OCI-LY1 (cell line): ENCODE measurements around the gene KCNE1.

Source experiments
- EZH2 ChIP-seq: fragments of 200-600 bp; sonication (generic), shearing (Covaris generic); IDR thresholded peaks from 2 replicates; pipeline ENCODE4 v1.8.0; 2017; ENCODE audit warnings: borderline replicate concordance, mixed run types, mild to moderate bottlenecking, antibody characterized with exemption, low read length, moderate library complexity, mixed read lengths
- TF ChIP-seq, protein P1 (sequence below): fragments of 200-600 bp; sonication (generic), shearing (Covaris generic); IDR thresholded peaks from 2 replicates; pipeline ENCODE4 v1.5.1; 2017; ENCODE audit warnings: mild to moderate bottlenecking, antibody characterized with exemption, low read length, moderate library complexity, mixed read lengths

DNA sequence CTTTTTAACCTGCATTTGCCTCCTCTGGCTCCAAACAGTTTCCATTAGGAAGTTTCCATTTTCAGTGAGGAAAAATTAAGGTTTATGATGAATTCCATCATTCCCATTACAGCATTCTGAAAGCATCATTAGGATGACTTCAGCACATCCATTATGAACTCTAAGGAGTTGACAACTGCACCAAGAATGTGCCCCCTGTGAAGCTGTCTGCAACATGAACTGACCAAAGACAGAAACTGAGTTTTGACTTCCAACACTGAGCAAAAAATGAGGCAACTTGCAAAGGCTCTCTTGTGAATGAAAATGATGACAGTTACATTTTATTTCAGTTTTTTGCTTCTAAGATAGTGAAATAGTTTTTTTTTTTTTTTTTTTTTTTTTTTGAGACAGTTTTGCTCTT, 18.3 kb upstream of the KCNE1 start:
- TF ChIP-seq, protein P1, sequence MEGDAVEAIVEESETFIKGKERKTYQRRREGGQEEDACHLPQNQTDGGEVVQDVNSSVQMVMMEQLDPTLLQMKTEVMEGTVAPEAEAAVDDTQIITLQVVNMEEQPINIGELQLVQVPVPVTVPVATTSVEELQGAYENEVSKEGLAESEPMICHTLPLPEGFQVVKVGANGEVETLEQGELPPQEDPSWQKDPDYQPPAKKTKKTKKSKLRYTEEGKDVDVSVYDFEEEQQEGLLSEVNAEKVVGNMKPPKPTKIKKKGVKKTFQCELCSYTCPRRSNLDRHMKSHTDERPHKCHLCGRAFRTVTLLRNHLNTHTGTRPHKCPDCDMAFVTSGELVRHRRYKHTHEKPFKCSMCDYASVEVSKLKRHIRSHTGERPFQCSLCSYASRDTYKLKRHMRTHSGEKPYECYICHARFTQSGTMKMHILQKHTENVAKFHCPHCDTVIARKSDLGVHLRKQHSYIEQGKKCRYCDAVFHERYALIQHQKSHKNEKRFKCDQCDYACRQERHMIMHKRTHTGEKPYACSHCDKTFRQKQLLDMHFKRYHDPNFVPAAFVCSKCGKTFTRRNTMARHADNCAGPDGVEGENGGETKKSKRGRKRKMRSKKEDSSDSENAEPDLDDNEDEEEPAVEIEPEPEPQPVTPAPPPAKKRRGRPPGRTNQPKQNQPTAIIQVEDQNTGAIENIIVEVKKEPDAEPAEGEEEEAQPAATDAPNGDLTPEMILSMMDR: no peak
- no peak for TF ChIP-seq EZH2
